OCI-LY1 (cell line): Measurements from ENCODE around the gene SLC1A3.

Experiments used
- H2AFZ ChIP-seq: fragments of 200-600 bp; sonication (generic), shearing (Covaris generic); 2 replicates; pipeline ENCODE4 v1.6.0; 2014; ENCODE audit warnings: antibody characterized with exemption, mild to moderate bottlenecking, low read length
- H3F3A ChIP-seq: fragments of 200-600 bp; sonication (generic), shearing (Covaris generic); 2 replicates; pipeline ENCODE4 v1.6.0; 2014; ENCODE audit warnings: mild to moderate bottlenecking, antibody characterized with exemption, low read length, moderate library complexity; ENCODE audit not compliant: insufficient read depth
- H3K27ac ChIP-seq: fragments of 200-600 bp; sonication (generic); 2 replicates; pipeline ENCODE4 v1.5.1; 2014; ENCODE audit warnings: low read length, mixed run types, mild to moderate bottlenecking, low read depth; ENCODE audit not compliant: poor library complexity, severe bottlenecking
- H3K27me3 ChIP-seq: fragments of 200-600 bp; sonication (generic); 2 replicates; pipeline ENCODE4 v1.6.0; 2014; ENCODE audit warnings: antibody characterized with exemption, mild to moderate bottlenecking, low read length, moderate library complexity; ENCODE audit not compliant: insufficient read depth
- H3K36me3 ChIP-seq: fragments of 200-600 bp; sonication (generic); 2 replicates; pipeline ENCODE4 v1.6.1; 2014; ENCODE audit warnings: mild to moderate bottlenecking, antibody characterized with exemption, low read length, moderate library complexity, mixed read lengths; ENCODE audit not compliant: insufficient read depth
- H3K4me1 ChIP-seq: fragments of 200-600 bp; sonication (generic); 2 replicates; pipeline ENCODE4 v1.5.1; 2014; ENCODE audit warnings: mild to moderate bottlenecking, low read length, moderate library complexity; ENCODE audit not compliant: insufficient read depth, severe bottlenecking
- H3K4me2 ChIP-seq: fragments of 200-600 bp; sonication (generic), shearing (Covaris generic); 2 replicates; pipeline ENCODE4 v1.6.1; 2014; ENCODE audit warnings: low read length
- H3K4me3 ChIP-seq: fragments of 200-600 bp; sonication (generic); 2 replicates; pipeline ENCODE4 v1.5.1; 2014; ENCODE audit warnings: low read length, low read depth, mild to moderate bottlenecking, mixed read lengths; ENCODE audit not compliant: poor library complexity, severe bottlenecking
- H3K79me2 ChIP-seq: fragments of 200-600 bp; shearing (Covaris generic); 2 replicates; pipeline ENCODE4 v1.6.1; 2016; ENCODE audit warnings: mixed run types, low read length, mixed read lengths; ENCODE audit not compliant: insufficient read depth
- H3K9ac ChIP-seq: fragments of 200-600 bp; sonication (generic), shearing (Covaris generic); 2 replicates; pipeline ENCODE4 v1.6.1; 2014; ENCODE audit warnings: mild to moderate bottlenecking, low read length, mixed read lengths
- H3K9me2 ChIP-seq: fragments of 200-600 bp; sonication (generic), shearing (Covaris generic); 2 replicates; pipeline ENCODE4 v1.6.1; 2014; ENCODE audit warnings: low read depth, mild to moderate bottlenecking, low read length, mixed read lengths
- H3K9me3 ChIP-seq: fragments of 200-600 bp; shearing (Covaris generic); 2 replicates; pipeline ENCODE4 v1.6.1; 2014; ENCODE audit warnings: low read length, mixed read lengths
- H4K20me1 ChIP-seq: fragments of 200-600 bp; sonication (generic), shearing (Covaris generic); 2 replicates; pipeline ENCODE4 v1.6.0; 2016; ENCODE audit warnings: mild to moderate bottlenecking, low read length; ENCODE audit not compliant: insufficient read depth
- CTCF ChIP-seq: fragments of 200-600 bp; sonication (generic), shearing (Covaris generic); IDR thresholded peaks from 2 replicates; pipeline ENCODE4 v1.5.1; 2017; ENCODE audit warnings: mild to moderate bottlenecking, antibody characterized with exemption, low read length, moderate library complexity, mixed read lengths
- EZH2 ChIP-seq: fragments of 200-600 bp; sonication (generic), shearing (Covaris generic); IDR thresholded peaks from 2 replicates; pipeline ENCODE4 v1.8.0; 2017; ENCODE audit warnings: borderline replicate concordance, mixed run types, mild to moderate bottlenecking, antibody characterized with exemption, low read length, moderate library complexity, mixed read lengths

Gene SLC1A3

GRCh38 chr5:36596756-36597155 is 9.7 kb upstream of the SLC1A3 start:
- TF ChIP-seq CTCF = no peak
- no peak for TF ChIP-seq EZH2
- H3K9ac ChIP-seq = no peak overlapping the region

DNA sequence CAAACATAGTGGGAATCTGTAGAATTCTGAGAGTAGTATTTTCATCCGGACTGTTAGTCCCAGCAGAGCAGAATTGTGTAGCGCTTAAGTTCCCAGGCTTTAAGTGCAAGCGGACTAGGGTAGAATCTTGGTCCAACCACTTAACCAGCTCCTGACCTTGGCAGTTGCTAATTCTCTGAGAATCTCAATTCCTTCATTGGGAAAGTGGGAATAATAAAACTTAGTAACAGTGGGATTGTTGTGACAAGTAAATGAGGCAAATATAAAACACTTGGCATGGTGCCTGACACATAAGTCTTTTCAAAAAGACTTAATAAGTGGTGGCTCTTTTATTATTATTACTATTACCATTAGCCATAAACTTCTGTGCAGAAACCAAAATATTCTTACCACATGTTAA is 8.4 kb upstream of the SLC1A3 start:
- Histone ChIP-seq H3K4me2 (no peak overlapping the region), H3K4me1 (no peaks in the 10 kb centered on the region), H3K4me3 (no peak overlapping the region), H4K20me1 (no peaks in the 10 kb centered on the region), H3K27me3 (no peaks in the 10 kb centered on the region), H3K9me2 (no peaks in the 10 kb centered on the region), H3K36me3 (no peaks in the 10 kb centered on the region), H3K79me2 (no peaks in the 10 kb centered on the region), H2AFZ (no peak overlapping the region), H3K27ac (no peak overlapping the region), H3F3A (no peaks in the 10 kb centered on the region), H3K9me3 (no peaks in the 10 kb centered on the region), H3K9ac (no peak overlapping the region)
- no peak for TF ChIP-seq EZH2
- TF ChIP-seq CTCF = no peak

More at GRCh38 chr5:36596756-36597155, 9.7 kb upstream of the SLC1A3 start:
- Histone ChIP-seq H3K36me3 (no peaks in the 10 kb centered on the region), H3F3A (no peaks in the 10 kb centered on the region), H3K27ac (no peak overlapping the region), H3K27me3 (no peaks in the 10 kb centered on the region), H2AFZ (no peak overlapping the region), H4K20me1 (no peaks in the 10 kb centered on the region), H3K4me3 (no peak overlapping the region), H3K4me1 (no peaks in the 10 kb centered on the region), H3K4me2 (no peak overlapping the region), H3K79me2 (no peaks in the 10 kb centered on the region), H3K9me2 (no peaks in the 10 kb centered on the region), H3K9me3 (no peaks in the 10 kb centered on the region)

GRCh38 chr5:36599986-36600779 is 6.2 kb upstream of the SLC1A3 start:
- Histone ChIP-seq H3K9me2 (no peaks in the 10 kb centered on the region), H3F3A (no peaks in the 10 kb centered on the region), H3K4me3 (no peak overlapping the region), H3K27me3 (no peaks in the 10 kb centered on the region), H3K36me3 (no peaks in the 10 kb centered on the region), H2AFZ (no peak overlapping the region), H3K4me1 (no peaks in the 10 kb centered on the region), H3K27ac (no peak overlapping the region), H4K20me1 (no peaks in the 10 kb centered on the region), H3K79me2 (no peaks in the 10 kb centered on the region), H3K4me2 (no peak overlapping the region), H3K9me3 (no peaks in the 10 kb centered on the region), H3K9ac (no peak overlapping the region)
- TF ChIP-seq CTCF (no peak), EZH2 (no peak)
